NCI-H187 treated with DMSO at 0.1 percent for 48 hours (cell line): ENCODE measurements around the gene PPOX.

Source experiments
- DNase-seq: peaks from one replicate; lab custom pipeline; 2025; lab: John Stamatoyannopoulos, UW

Gene PPOX

GRCh38 chr1:161198194-161198896 lies 32.1 kb downstream of the PPOX start:
- no peak for DNase-seq

GRCh38 chr1:161198897-161199431 lies 32.7 kb downstream of the PPOX start, which contains the start of gene ADAMTS4:
TSS of gene ADAMTS4 (minus strand) at chr1:161199054. CDS start at chr1:161198627, 427 bp downstream.
- no peak for DNase-seq

- DNase-seq, result no peak
Measured at GRCh38 chr1:161199506-161200139, 33.4 kb downstream of the PPOX start.

- DNase-seq, result no peak
Measured at GRCh38 chr1:161200421-161200991, 34.3 kb downstream of the PPOX start.

GRCh38 chr1:161200992-161201835 lies 35.0 kb downstream of the PPOX start:
- DNase-seq, result no peak

GRCh38 chr1:161201836-161202712 lies 35.8 kb downstream of the PPOX start, which contains the start of gene NDUFS2:
TSS of gene NDUFS2 (plus strand) at chr1:161202367. CDS start at chr1:161202386, 19 bp downstream.
- peak; percentile 99 for DNase-seq

- DNase-seq, result no peak
Measured at GRCh38 chr1:161206411-161207140, 40.4 kb downstream of the PPOX start.

GRCh38 chr1:161207173-161207572 lies 40.9 kb downstream of the PPOX start:
- DNase-seq, result no peak

GRCh38 chr1:161209790-161210409 lies 43.7 kb downstream of the PPOX start:
- peak; percentile 72 for DNase-seq

GRCh38 chr1:161214369-161214768 lies 48.1 kb downstream of the PPOX start:
- no peak for DNase-seq

- no peak for DNase-seq
Measured at GRCh38 chr1:161215076-161215475, 48.9 kb downstream of the PPOX start, which contains the start of gene FCER1G. TSS of gene FCER1G (plus strand) at chr1:161215295. CDS start at chr1:161215322, 27 bp downstream.

GRCh38 chr1:161216945-161217712 lies 50.9 kb downstream of the PPOX start:
- no peak for DNase-seq

GRCh38 chr1:161217831-161218230 lies 51.6 kb downstream of the PPOX start:
- DNase-seq, result no peak

GRCh38 chr1:161218301-161219077 lies 52.3 kb downstream of the PPOX start:
- DNase-seq, result no peak

- no peak for DNase-seq
Measured at GRCh38 chr1:161219078-161219892, 53.1 kb downstream of the PPOX start.

GRCh38 chr1:161220002-161220401 lies 53.8 kb downstream of the PPOX start:
- no peak for DNase-seq
